ENCODE data around the gene KXD1.

The KXD1 gene

GRCh38 chr19:18613589-18614234 lies 56.0 kb downstream of the KXD1 start:
- no peak for DNase-seq (ENCODE audit: low read depth)

- DNase-seq (ENCODE audit: low read depth), result no peak
These were observed 58.4 kb downstream of the KXD1 start for GRCh38 chr19:18616023-18616422.

- DNase-seq (ENCODE audit: low read depth), result no peak
These were observed 59.9 kb downstream of the KXD1 start for GRCh38 chr19:18617562-18617961.

GRCh38 chr19:18618236-18618635 lies 60.6 kb downstream of the KXD1 start:
- DNase-seq (ENCODE audit: low read depth), result no peak
